LoVo (cell line): Measurements from ENCODE around the gene SGSH.

Experiments used
- DNase-seq: peaks from one replicate; pipeline ENCODE4 v3.0.0-alpha.2; 2016; ENCODE audit warnings: low spot score

The SGSH gene

DNA sequence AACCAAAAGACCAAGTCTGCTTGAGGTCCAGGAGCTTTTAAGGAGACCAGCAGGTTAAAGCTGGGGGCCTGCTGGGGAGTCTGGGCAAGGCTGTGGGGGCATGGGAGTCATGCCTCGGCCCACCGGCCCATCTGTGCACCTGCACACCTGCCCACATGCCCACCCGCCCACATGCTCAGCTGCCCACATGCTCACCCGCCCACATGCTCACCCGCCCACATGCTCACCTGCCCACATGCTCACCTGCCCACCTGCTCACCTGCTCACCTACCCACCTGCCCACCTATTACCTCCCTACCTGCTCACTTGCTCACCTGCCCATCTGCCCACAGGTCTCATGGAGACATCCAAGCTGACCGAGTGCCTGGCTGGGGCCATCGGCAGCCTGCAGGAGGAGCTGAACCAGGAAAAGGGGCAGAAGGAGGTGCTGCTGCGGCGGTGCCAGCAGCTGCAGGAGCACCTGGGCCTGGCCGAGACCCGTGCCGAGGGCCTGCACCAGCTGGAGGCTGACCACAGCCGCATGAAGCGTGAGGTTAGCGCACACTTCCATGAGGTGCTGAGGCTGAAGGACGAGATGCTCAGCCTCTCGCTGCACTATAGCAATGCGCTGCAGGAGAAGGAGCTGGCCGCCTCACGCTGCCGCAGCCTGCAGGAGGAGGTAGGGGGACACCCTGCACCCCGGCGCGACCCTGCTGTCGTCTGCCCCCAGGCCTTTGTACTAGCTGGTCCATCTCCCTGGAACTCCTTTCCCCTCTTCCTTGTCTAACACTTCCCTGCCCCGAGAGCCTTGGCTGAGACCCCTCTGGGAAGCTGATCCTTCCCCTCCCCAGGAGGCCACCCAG is 36.3 kb downstream of the SGSH start:
- no peak for DNase-seq

DNA sequence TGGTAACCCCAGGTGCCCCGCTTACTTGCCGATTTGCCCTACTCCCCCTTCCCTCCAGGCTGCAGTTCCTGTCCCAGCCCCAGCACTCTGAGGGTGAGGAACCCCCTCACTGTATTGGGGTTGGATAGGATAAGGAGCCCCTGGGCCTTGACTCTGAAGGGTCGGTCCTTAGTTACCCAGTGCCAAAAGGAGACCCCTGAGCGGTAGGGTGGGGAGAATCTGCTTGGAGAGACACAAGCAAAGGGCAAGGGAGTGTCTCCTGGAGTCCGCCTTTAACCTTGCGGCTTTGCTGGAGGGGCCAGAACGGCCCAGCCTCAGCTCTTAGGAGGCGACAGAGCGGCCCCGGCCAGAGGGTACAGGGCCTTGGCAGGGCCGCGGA is 37.3 kb downstream of the SGSH start:
- no peak for DNase-seq

DNA sequence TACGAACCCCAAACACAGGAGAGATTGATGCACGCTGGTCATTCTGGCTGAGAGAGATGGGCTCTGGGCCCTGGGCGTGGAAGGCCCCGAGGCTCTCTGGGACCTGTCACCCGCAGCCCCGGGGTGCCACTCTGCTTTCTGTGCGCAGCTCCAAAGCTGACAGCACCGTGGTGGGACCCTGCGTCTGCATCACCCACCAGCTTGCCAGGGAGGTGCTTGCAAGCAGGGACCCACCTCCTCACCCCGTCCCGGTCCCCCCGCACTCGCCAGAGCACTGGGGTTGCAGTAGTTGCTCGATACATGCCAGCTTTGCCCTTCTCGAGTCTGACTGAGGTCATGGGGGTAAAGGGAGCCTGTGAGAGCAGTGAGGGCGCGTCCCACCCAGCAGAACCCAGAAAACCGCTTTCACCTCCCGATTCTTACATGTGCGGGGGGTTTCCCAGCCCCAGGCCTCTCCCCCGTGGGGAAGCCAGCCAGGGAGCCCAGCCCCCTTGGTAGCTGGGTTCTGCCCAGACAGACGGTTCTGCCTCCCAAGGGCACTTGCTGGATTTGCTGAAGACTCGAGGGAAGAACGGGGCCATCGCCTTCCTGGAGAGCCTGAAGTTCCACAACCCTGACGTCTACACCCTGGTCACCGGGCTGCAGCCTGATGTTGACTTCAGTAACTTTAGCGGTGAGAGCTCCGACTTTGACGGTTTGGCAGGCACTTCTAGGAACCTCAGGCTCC is 37.9 kb downstream of the SGSH start:
- DNase-seq = no peak

DNA sequence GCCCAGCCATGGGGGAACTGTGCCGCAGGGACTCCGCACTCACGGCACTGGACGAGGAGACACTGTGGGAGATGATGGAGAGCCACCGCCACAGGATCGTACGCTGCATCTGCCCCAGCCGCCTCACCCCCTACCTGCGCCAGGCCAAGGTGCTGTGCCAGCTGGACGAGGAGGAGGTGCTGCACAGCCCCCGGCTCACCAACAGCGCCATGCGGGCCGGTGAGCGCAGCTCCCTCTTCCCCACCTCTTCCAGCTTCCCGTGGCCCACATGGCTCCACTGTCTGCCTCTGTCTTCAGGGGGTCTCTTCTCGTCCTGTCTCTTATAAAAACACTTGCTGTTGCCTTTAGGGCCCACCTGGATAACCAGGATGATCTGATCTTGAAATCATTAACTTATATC is 38.7 kb downstream of the SGSH start:
- DNase-seq = no peak

DNA sequence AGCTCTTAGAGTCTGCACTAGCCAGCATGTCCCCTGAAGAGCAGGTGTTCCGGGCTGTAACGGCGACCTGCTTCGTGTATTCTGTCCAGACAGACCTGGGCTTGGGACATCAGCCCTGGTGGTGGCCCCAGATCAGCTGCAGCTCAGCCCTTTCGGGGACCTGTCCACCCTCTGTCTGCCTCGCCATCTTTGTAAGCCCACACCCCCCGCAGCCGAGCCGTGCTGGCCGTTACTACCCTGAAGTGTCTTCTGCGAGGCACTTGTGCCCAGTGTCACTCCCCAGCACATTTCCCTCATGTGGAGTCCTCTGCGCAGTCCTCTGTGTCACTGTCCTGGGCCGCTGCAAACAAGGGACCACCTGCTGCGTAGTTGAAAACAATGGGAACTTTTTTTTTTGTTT is 39.9 kb downstream of the SGSH start:
- DNase-seq = no peak

DNA sequence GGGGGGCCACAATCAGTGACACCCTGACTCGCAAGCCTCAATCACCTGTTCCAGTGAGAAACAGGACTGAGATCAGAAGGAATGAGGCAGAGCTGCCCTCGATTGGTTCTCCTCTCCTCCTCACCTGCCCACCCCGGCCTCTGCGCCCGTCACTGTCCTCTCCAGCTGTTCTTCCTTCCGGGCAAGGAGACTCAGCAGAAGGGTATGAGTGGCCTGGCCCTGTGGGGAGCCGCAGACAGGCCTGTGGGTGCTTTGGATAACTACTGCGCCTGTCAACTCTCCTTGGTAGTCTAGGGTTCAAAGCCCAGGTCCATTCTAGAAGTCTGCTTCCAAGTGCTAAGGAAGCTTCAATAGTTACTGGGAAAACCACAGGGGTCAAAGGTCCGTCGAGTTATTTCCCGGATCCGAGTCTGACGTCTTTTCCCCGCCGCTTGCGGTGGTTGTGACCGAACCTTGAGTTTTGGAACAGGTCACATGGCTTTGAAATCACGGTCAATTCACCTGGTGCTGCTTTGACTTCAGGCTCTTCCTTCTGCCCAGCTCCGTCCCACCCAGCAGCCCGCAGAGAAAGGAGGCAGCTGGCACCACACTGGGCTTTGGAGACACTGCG is 42.0 kb downstream of the SGSH start:
- peak; percentile 56 for DNase-seq

DNA sequence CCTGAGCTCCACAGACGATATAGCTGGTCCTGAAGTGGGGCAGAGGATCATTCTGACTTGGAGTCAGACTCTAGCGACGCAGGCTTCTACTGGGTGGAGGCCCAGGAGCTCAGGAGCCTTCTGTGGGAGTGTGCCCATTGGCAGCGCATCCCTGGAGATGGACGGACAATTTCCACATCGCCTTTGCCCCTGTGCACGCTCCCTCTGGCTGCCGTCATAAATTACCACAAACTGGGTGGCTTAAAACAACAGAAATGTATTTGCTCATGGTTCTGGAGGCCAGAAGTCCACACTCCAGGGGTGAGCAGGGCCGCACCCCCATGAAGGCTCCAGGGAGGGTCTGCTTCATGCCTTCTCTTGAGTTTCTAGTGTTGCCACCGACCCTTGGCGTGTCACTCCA is 43.4 kb downstream of the SGSH start:
- no peak for DNase-seq

DNA sequence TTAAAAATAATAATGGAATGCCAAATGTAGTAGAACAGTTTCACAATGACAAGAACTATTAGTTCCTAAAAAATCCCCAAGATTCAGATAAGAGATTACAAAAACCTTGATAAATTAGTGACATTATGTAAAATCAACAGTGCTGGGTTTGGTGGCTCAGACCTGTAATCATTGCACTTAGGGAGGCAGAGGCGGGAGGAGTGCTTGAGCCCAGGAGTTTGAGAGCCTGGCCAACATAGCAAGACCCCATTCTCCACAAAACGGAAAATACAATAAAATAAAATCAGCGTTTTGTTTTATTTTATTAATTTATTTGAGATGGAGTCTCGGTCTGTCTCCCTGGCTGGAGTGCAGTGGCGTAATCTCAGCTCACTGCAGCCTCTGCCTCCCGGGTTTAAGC is 46.2 kb downstream of the SGSH start:
- DNase-seq = no peak

DNA sequence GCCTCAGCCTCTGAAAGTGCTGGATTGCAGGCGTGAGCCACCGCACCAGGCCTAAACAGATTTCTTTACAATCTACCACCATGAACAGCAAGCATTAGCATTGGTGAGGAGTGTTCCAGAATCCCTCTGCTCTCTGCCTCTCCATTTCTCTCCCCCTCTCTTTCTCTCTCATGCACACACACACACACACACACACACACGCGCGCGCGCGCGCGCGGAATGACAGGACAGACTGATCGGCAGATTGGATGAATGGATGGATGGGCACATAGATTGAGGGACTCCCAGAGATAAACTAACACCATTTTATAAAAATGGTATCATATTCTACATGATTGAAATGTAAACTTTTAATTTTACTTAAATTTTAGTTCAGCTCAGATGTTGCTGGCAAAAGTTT is 47.0 kb downstream of the SGSH start:
- no peak for DNase-seq

DNA sequence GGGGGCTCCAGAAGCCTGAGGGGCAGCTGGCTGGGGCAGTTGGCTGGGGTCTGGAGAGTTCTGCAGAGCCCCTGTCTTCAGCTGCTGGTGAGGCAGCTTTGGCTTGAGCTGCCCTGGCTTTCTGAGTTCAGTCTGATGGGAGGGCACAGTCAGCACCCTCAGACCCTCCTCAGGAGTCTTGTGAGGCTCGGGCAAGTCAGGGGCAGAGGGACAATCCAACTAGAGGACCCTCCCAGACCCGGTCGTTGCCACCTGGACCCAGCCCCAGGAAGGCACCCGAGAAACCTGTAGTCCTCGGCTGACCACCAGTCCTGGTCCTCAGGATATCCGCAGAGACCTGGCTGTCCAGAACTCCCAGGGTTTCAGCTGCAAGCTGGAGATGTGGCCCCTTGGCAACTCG is 48.5 kb downstream of the SGSH start:
- no peak for DNase-seq

DNA sequence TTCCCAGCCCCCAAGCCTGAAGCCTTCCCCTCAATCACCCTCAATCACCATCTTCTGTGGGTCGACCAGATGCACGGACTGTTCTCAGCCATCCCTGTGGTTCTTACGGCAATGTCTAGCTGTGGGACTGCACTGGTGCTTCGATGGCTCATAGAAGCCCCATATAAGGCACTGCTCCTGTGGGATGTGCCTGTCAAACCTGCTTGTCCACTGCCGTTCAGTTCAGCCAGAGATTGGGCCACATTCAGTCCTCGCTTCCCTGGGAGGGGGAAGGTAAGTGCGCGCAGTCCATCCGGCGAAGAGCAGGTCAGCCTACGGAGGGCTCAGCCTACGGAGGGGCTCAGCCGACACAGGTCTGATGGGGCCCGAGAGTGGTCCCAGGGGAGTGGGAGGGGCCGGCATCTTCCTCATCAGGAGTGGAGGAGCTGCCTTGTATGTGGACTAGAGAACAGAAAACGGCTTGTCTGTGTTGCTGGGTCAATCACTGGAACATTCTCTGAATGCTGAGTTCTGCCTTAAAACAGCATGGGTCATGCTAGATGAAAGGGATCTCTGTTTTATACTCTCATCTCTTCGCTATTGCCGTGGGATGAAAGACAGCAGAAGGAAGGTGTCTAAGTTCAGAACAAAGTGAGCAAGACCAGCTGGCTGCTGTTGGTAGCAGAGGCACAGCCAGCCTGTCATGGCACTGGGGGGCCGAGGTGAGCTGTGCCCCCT is 50.2 kb downstream of the SGSH start, which contains the start of gene CARD14:
Gene CARD14, plus strand, starts transcription at position 247 of the 717 bp plus-strand sequence. CDS start 11,409 bp downstream, outside the sequence.
- DNase-seq = no peak

DNA sequence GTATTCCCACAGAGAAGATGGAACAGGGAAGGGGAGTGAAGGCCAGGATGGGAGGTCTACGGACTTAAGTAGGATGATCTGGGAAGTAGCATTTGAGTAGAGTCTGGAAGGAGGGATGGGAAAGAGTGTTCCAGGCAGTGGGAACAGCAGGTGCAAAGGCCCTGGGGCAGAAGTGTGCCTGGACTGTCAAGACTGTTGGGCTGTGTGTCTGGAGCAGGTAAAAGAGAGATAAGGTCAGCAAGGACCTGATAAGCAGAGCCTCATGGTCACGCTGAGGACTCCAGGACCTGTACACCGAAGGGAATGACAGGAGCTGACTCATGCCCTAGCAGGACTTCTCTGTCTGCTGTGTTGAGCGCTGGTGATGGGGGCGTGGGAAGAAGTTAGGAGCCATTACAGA is 51.0 kb downstream of the SGSH start:
- DNase-seq = no peak

DNA sequence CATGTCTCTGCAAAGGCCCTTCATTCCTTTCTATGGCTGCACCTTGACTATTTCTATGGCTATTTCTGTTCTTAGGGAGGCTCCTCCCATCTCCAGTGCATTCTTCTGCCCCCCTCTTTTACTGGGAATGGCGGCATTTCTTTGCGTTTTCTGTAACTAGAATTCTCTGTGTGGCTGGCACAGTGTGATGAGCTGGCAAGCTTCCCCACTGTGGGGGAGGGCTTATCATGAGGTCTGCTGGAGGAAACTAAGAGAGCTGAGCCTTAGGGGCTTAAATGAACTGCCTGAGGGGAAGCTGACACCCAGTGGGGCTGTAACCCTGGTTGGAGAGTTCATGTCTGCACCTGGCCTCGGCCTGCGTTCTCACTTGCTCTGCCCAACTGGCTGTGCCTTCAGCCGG is 51.8 kb downstream of the SGSH start:
- no peak for DNase-seq

DNA sequence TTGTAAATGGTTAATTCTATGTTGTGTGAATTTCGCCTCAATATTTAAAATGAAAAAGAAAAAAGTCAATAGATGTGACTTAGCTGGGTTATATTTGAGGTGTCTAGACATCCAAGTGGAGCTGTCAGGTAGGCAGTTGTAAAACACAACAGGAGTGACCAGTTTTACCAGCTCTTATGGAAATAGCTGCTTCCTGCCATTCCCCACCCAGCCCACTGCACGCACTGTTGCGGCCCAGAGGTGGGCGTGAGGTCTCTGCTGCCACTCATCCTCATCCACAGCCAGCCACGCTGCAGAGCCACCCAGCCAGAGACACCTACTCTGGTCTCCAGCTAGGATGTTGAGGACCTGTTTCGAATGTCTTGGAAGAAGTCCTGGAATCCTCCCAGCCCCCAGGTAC is 53.7 kb downstream of the SGSH start:
- DNase-seq = no peak

DNA sequence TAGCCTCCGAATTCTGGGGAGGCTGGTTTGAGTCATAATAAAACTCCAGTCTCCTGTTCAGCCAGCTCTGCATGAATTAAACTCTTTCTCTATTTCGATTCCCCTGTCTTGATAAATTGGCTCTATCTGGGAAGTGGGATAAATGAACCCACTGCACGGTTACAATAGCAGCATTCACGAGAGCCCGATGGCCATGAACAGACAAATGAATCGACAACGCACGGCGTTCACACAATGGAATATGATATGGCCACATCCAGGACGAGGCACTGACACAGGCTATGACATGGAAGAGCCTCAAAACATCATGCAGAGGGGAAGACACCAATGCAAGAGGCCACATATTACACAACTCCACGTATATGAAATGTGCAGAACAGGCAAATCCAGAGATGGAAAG is 55.9 kb downstream of the SGSH start:
- no peak for DNase-seq

DNA sequence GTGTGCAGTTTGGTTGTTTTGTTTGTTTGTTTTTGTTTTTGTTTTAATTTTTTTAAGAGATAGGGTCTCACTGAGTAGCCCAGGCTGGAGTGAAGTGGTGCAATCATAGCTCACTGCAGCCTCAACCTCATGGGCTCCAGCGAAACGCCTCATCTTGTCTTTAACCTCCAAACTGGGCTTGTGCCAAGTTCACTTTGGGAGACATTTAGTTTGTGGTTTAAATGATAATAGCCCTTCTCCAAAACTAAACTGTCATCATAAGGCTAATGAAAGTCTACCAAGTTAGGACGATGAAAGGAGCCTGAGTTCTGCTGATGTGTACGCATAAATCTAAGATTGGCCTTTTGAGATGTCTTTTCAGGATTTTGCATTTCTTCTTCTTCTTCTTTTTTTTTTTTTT is 56.8 kb downstream of the SGSH start:
- DNase-seq = no peak

DNA sequence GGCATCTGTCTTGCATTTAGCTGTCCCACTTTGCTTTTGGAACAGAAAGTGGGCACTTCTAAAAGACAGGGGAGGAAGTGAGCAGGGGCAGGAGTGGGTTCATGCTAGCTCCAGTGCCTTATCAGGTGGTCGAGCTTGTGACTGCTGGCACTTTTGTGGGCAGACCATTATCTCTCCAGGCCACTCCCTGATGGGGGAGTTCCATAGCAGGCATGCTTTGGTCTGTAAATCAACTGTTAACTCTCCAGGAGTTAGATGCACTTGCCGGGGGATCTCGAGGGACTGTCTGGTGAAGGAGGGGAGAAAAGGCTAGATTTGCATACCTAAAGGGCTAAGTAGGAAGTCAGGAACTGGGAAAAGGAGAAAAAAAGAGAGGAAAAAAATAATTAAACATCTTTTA is 59.6 kb downstream of the SGSH start:
- no peak for DNase-seq
